CD4-positive, alpha-beta T cell treated with Interleukin-4 for 4 hours (primary cell): ENCODE results near the gene ANKRD63.

Source experiments
- DNase-seq: peaks from one replicate; pipeline ENCODE4 v3.0.0-alpha.2; 2020

ANKRD63 gene, protein sequence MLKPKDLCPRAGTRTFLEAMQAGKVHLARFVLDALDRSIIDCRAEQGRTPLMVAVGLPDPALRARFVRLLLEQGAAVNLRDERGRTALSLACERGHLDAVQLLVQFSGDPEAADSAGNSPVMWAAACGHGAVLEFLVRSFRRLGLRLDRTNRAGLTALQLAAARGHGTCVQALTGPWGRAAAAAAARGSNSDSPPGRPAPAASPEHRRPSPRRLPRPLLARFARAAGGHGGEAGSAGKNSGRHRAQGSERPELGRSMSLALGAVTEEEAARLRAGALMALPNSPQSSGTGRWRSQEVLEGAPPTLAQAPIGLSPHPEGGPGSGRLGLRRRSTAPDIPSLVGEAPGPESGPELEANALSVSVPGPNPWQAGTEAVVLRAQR

DNA sequence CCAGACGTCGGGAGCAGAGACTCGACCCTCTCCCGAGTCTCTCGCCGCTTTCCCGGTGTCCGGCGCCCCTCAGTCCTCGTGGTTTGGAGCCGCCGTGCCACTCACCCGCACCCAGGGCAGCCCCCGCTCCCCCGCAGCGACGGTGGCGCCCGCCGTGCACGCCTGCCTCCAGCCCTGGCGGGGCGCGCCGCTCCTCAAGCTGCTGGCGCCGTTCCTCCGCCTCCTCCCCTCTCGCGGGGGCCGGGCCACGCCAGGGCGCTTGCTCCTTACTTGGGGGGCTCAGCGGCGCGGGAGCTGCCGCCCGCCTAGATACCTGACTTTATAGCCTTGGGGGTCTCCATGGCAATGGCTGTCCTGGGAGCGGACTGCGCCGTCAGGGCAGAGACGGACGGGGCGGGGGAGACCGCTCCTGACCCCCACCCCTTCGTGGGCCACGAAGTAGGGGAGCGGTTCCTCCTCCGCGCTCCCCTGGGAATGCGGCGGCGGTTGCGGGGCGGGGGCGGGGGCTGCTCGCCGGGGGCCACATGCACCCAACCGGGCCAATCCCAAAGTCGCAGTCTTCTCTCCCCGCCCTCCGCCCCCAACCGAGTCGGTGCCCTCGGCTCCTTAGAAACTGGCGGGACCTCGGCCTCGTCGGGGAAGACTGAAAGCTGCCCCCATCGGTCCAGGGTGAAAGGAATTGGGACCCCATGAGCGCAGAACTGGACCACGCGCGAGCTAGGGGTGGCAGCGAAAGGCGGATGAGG lies at the start of gene ANKRD63:
Gene ANKRD63, minus strand, starts transcription at position 196 of the 746 bp plus-strand sequence. CDS start 478 bp downstream, outside the sequence.
- DNase-seq, result no peak

DNA sequence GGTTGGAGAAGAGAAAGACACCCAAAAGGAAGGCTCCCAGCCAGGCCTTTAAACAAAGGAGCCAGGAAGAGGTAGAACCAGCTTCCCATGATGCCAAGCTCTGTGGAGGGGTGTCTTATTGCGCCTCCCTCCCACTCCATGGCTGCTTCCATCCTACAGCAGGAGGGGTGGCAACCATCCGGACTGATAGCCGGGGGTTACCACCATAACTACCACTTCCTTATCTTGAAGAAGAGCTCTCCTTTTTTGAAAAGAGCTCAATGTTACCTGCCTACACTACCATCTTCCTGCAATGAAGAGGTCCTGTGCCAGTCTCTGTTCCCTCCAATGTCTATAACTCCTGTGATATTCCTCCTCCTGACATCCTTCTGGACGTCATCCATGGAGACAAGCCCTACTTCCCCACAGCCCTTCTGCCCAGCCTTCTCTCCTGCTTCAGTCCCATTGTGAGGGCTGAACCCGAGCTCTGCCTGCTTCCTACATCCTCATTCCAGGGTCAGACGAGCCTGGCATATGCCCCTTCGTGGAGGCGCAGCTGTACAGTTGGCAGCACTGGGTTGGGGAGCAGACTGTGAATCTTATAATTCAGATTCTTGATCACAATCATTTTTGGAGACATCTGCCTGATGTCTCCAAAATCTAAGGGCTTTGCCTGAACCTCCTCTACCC lies 49.4 kb upstream of the ANKRD63 start:
- no peak for DNase-seq

DNA sequence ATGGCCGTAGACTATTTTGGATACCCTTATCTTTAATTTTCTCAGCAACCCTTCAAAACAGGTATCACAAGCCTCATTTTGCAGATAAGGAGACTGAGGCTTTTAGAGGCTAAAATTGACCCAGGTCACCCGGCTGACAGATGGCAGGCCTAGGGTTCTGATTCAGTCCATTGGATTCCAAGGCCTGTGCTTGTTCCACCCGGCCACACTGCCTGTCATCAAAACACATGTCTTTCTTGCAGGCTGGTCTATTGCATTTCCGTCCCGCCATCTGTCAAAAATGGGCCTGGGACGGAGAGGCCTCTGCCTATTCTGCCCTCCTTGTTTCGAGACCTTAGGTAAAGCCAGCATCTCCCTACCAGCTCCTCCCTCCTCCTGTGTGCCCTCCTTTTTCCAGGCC lies 48.8 kb upstream of the ANKRD63 start:
- DNase-seq, result no peak

DNA sequence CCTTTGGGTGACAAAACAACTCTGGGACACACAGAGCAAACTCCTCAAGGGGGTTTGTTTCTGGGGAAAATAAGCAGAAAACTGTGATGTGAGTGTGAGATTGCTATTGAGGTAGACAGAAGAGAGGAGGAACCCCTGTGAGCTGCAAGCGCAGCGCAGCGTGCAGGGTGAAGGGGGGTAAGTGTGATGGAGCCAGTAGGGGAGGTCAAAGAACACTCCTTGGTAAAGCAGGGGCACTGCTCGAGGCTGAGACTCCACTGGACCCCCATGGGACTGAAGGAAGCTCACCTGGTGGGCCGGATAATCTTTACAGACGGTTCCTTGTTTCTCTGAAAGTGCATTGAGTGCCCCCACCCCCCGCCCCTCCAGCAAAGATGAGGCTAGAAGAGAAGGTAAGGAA lies 48.2 kb upstream of the ANKRD63 start:
- DNase-seq, result no peak

DNA sequence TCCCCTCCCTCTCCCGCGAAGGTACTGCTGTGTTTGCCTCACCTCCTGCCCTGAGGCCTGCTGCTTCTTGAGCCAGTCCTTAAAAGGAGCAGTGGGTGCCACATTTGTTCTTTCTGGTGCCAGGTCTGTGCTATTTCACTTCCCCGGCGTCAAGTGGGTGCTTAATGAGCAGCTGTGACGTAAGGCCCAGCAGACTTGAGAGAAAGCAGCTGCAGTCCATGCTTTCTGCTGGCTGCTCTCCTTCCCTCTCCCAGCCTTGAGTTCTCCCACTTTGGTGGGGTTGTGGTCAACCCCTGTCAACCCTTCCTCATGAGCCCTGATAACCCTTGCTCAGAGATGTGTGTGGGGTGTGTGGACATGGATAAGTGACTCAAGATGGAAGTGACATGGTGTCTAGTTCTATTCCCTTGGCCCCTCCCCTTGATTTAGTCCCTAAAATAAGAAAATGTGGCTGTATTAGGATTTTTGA lies 47.5 kb upstream of the ANKRD63 start:
- no peak for DNase-seq

DNA sequence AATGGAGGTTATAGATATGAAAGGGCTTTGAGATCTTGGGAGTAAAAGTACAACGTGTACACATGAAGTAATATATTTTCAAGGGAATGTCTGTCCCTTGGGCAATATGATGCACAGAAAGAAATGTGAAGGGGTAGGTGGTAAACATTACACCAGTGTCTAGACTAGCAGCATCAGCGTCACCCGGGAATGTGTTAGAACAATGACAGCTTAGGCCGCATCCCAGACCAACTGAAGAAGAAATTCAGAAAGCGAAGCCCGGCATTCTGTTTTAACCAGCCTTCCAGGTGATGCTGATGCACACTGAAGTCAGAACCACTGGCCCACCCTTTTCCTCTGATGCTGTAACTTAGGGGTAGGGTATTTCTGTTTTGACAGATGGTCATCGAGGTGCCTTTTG lies 46.9 kb upstream of the ANKRD63 start:
- DNase-seq, result no peak

DNA sequence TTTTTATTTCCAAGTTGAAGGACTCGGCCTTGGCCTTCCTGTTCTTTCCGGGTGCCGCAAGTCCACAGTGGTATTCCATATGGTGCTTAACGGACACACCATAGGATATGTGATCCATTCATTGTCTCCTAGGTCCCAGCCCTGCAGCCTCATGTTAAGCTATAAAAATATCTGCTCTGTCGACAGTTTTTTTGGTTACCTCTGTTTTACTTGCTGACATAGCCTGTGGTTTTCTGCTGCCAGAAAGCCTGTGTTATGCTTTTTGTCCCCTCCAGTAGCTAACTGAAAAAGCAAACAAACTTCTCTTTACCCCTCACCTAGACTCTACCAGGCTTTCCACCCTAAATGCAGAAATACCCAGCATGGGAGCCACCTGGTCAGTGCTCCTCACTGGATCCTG lies 45.9 kb upstream of the ANKRD63 start:
- no peak for DNase-seq

DNA sequence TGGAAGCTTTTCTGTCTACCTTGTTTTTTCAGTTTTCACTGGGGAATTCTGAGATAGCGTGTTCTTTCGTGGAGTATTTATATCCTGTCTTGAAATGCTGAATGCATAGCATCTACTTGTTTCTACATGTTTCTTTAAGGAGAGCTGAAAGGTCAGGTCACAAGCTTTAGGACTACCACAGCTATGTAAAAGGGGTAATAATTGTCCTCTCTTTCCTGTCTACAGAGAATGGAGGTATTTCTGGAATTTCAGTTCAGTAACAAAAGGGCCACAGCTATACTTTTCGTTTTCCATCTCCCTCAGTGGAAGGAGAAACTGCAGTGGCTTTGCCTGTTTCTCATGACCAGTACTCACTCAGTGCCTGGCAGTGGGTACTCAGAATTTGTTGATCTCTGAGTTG lies 45.3 kb upstream of the ANKRD63 start:
- no peak for DNase-seq

DNA sequence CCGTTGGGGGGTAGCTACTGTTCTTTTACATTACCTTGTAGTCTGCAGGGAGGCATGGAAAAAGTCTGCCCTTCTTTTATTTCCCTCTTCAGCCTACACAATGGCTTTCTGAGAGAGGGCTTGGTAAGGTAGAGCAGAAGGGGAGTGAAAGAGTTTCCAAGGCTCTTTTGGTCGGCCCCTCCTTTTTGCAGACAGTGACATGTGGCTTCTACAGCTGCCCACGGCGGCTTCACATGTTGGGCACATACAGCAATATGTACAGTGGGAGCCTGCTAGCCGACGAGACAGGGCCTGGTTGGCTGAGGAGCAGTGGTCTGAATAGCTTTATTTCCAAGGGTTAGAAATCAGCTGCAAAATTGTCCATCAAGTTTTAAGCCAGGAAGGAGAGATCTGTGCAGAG lies 44.6 kb upstream of the ANKRD63 start:
- no peak for DNase-seq

DNA sequence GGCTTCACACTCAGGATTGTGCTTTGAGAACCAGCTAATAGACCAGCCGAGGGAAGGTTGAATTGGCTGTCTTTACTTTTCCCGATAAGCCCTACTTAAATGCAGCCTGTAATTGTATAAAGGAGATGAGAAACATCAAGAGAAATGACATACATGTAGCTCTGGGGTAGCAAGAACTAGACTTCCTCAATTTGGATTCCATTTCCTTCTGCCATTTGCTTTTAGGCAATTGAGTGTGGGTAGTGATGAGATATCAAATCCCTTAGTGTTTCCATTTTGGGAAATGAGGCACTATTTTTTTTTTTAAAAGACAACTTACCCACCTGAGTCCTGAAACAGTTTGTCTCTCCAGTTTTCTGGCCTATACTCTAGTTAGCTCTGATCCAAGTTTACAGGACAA lies 42.8 kb upstream of the ANKRD63 start:
- DNase-seq, result no peak

DNA sequence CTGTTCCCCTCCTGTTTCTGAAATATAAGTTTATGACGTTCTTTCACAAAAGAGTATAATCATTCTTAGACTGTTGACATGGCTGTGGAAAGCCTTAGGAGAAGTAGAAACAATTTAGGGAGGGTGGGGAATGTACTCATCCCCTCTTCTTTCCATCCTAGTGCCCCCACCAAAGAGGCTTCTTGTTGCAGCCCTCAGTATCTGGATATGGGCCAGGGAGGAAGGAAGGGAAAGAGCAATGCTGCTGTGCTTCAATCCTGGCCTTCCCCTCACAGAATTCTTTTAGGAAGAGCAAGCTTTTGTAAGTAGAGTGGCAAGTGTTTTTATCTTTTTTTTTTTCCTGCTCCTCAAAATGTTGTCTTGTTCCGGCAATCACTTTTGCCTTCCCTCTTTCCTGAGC lies 42.3 kb upstream of the ANKRD63 start:
- DNase-seq, result no peak

DNA sequence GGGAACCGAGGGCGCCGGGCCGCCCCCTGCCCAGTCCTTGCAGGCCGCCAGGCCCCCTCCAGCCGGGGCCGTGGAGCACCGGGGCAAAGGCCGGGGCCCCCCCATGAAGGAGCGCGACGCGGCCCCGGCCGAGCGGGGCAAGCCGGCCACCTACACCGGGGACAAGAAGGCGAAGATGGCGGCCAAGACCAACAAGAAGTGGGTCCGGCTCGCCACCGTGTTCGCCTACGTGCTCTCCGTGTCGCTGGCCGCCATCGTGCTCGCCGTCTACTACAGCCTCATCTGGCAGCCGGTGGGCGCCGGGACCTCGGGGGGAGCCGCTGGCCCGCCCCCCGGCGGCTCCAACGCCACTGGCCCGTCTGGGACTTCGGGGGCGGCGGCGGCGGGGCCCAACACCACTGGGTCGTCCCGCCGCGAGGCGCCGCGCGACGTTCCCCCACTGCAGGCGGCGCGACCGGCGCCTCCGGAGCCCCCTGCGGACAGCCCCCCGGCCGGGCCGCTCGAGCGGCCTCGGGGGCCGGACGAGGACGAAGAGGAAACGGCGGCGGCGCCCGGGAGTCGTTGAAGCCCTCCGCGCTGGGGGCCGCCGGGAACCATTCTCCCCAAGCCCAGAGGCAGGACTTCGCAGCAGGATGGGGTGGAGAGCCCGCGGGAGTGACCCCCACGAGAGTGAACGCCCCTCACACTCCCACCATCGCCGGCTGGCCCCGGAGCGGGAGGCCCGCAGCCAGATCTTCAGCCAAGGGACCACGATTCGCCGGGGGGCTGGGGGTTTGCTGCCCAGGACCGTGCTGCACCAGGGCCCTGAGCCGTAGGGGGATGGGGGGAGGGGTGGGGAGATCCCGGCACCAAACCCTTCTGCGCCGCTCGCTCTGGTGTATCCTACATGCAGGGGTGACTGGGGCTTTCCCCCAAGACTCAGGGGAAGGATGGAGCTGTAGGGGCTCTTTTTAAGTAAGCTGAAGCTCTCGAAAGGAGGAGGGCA lies 41.4 kb upstream of the ANKRD63 start:
- DNase-seq, result no peak

DNA sequence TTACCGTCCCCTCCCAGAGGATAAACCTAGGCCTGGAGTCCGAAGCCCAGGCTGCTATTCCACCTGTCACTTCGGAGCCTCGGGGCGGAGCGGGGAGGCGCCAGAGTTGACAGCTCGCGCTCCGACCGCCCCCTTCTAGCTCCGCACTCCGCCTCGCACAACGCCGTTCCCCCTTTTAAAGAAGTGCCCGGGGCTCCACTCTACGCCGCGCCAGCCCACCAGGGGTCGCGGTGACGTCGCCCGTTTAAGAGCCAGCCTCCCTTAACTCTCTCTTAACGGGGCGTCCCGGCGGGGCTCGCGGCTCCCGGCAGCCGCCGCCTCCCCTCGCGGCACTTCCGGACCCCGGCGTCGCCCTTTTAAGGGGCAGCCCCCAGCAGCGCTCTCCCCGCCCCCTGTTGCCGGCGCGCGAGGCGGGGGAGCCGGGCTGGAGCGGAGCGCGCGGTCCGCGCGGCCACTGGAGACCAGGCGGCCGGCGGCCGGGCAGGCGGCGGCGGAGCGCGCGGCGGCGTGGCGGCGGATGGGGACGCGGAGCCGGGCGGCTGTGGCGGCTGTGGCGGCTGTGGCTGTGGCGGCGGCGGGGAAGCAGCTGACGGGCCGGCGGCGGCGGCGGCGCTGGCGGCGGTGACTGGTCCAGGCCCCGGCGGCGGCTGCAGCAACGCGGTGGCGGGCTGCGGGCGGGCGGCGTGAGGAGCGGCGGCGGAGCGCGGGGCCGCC lies 40.5 kb upstream of the ANKRD63 start, which contains the start of gene INAFM2:
Gene INAFM2, plus strand, starts transcription at position 454 of the 714 bp plus-strand sequence. CDS start 364 bp downstream, outside the sequence.
- peak; percentile 91 for DNase-seq

DNA sequence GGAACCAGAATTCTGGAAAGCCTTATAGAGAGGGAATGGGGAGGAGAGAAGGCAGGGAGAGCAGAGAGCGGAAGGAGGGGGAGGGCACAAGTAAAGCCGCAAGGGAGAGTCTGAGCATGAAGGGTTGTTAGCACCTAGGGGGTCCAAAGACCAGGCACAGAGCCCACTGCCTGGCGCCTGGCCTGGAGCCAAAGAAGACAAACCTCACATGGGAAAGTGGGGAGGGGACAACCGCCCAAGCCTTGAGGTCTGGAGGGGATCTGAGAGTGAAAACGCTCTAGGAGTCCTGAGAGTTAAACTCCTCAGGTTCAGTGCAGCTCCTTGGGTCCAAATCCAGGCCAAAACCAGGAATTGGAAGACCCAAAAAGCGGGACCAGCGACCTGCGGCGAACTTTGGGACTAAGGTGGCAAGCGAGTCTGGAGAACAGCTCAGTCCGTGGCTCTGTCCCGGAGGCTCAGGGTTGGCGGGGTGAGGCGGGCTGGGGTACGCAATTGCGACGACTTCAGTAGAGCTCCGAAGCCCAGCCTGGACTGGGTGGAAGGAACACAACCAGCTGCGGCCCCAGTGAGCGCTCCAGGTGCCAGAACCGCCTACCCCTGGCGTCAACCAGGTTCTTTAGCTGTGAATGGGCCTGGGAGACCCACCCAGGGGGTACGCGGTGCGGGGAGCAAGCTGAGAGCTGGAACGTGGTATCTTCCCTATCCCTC lies 39.8 kb upstream of the ANKRD63 start:
- DNase-seq, result no peak

DNA sequence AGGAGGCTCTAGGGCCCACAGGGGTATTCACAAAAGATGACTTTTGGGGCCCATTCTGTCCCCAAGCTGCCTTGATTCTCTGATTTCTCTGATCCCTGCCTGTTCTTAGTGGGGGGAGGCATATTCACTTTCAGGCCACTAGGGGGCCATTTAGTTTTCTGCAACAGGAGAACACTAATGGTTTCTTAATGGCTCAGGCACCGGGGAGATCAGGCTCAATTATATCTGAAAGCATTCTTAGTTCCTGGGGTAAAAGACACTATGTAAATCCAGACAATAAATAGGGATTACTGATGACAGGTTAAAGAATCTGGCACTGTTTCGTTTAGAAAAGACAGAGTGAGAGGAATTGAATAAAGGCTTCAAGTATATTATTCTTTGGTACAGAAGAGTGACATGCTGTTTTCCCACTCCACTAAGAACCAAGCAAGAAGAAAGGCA lies 38.1 kb upstream of the ANKRD63 start:
- peak; percentile 77 for DNase-seq

DNA sequence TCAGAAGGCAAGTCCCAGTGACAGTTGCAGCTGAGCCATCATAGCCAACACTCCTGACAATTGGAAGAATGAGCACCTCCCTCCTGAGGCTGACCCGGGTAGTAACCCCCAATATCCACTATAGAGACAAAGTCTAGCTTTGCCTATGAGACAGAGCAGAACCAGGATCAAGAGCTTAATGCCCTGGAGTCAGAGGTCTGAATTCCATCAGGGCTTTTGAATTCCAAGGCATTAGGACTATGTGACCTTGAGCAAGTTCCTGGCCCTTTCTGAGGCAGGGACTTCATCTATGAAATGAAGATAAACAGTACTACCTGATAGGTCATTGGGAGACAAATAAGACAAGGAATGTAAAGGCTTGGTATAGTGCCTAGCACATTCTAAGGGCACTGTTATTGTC lies 37.5 kb upstream of the ANKRD63 start:
- DNase-seq, result no peak

DNA sequence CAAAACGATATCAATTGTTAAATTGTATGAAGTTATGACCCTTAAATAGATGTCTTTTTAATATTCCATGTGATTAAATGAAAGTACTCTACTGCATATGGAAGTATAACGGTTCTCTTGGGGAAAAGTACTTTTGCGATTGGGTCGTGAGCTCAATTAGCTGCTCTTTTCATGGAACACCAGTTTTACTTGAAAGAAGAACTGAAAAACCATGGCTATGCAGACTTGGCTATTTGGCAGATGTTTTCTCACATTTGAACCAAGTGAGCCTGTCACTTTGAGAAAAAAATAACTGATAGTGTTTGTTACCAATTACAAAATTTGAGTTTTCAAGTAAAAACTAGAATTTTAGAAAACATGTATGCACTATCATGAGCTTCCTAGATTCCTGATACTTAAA lies 34.7 kb upstream of the ANKRD63 start:
- DNase-seq, result no peak

DNA sequence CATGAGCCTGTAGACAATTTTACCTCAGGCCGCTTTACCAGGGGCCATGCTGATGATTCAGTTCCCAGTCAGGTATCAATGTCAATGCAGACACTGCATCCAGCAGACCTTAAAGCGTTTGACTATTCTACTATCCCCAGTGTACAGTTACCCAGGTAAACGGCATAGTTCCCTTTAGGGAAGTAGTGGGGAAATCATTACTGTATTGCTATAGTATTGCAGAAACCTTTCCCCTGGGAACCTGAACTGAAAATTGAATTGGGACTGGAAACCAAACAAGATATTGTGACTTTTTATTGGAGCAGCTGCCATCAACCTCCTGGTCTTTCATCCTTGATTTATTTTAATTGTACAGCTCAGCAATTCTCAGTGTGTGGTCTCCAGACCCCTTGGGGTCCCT lies 34.1 kb upstream of the ANKRD63 start:
- no peak for DNase-seq

DNA sequence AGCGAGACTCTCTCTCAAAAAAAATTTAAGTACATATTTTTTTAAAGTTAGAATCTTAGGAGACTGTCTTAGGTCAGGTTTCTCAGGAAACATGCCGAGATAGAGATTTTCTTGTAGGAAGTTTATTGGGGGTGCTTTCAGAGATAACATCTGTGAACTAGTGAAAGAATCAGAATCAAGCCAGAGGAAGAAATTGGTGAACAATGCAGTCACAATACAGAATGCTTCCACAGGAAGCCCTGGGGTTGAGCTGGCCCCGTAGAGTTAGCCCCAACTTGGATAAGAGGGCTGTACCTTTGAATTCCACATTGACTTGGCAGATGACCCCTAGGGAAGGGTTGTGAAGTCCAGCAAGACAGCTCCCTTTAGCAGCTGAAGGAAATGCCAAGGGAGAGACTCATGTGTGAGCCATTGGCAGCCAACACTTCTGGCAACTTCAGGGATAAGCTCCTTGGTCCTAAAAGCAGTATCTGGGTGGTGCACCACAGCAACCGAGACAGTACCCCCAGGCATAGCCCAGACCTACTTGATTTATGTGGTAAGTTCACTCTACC lies 31.9 kb upstream of the ANKRD63 start:
- DNase-seq, result no peak
